22Rv1 (cell line): ENCODE measurements around the gene QSER1.

Experiments used
- H3K27ac ChIP-seq: fragments of 450-650 bp; 2 replicates; pipeline ENCODE4 v1.5.1; 2017
- CTCF ChIP-seq: fragments of 450-650 bp; IDR thresholded peaks from 2 replicates; pipeline ENCODE4 v1.5.1; 2017; ENCODE audit warnings: mild to moderate bottlenecking
- ZFX ChIP-seq: fragments of 450-650 bp; IDR thresholded peaks from 2 replicates; pipeline ENCODE4 v1.6.1; 2017; ENCODE audit warnings: antibody characterized with exemption, borderline replicate concordance

Gene QSER1

GRCh38 chr11:33016654-33017053 lies 124.0 kb downstream of the QSER1 start:
- TF ChIP-seq ZFX: no peak
- TF ChIP-seq CTCF: no peak
- no peak overlapping the region for H3K27ac ChIP-seq

GRCh38 chr11:33017478-33017877 lies 124.9 kb downstream of the QSER1 start:
- TF ChIP-seq ZFX: no peak
- TF ChIP-seq CTCF: no peak
- no peak overlapping the region for H3K27ac ChIP-seq

- no peak overlapping the region for H3K27ac ChIP-seq
- TF ChIP-seq CTCF (no peak), ZFX (no peak)
Observed at GRCh38 chr11:33017965-33018364, 125.4 kb downstream of the QSER1 start.

GRCh38 chr11:33018840-33019239 lies 126.2 kb downstream of the QSER1 start:
- no peak overlapping the region for H3K27ac ChIP-seq
- TF ChIP-seq ZFX: no peak
- no peak for TF ChIP-seq CTCF

- TF ChIP-seq ZFX (no peak), CTCF (no peak)
- no peak overlapping the region for H3K27ac ChIP-seq
Observed at GRCh38 chr11:33021501-33021900, 128.9 kb downstream of the QSER1 start.

- TF ChIP-seq CTCF (no peak), ZFX (no peak)
- H3K27ac ChIP-seq: no peak overlapping the region
Observed at GRCh38 chr11:33021937-33022336, 129.3 kb downstream of the QSER1 start.

GRCh38 chr11:33025339-33025722 lies 132.7 kb downstream of the QSER1 start:
- no peak overlapping the region for H3K27ac ChIP-seq
- TF ChIP-seq ZFX: no peak
- TF ChIP-seq CTCF: no peak
